Loucy (cell line): Measurements from ENCODE around the gene NUP205.

Source experiments
- H2AFZ ChIP-seq: fragments of 200-600 bp; sonication (generic); 2 replicates; pipeline ENCODE4 v1.6.0; 2016; ENCODE audit warnings: antibody characterized with exemption, mild to moderate bottlenecking, low read length, moderate library complexity
- H3F3A ChIP-seq: fragments of 200-600 bp; 2 replicates; pipeline ENCODE4 v1.6.0; 2016; ENCODE audit warnings: antibody characterized with exemption, low read depth, mild to moderate bottlenecking
- H3K27me3 ChIP-seq: fragments of 200-600 bp; sonication (generic); 2 replicates; pipeline ENCODE4 v1.6.1; 2014; ENCODE audit warnings: low read length, mild to moderate bottlenecking; ENCODE audit not compliant: insufficient read depth, poor library complexity, severe bottlenecking
- H3K36me3 ChIP-seq: fragments of 200-600 bp; sonication (generic); 2 replicates; pipeline ENCODE4 v1.6.1; 2016; ENCODE audit warnings: low read length; ENCODE audit not compliant: insufficient read depth
- H3K4me1 ChIP-seq: fragments of 200-600 bp; sonication (generic); 2 replicates; pipeline ENCODE4 v1.5.1; 2014; ENCODE audit warnings: low read length, mild to moderate bottlenecking; ENCODE audit not compliant: insufficient read depth, poor library complexity, severe bottlenecking
- H3K4me2 ChIP-seq: fragments of 200-600 bp; sonication (generic); 2 replicates; pipeline ENCODE4 v1.6.0; 2014; ENCODE audit warnings: antibody characterized with exemption, low read length, low read depth, mild to moderate bottlenecking; ENCODE audit not compliant: poor library complexity, severe bottlenecking
- H3K4me3 ChIP-seq: fragments of 200-600 bp; sonication (generic); 2 replicates; pipeline ENCODE4 v1.5.1; 2014; ENCODE audit warnings: low read length, mild to moderate bottlenecking, mixed read lengths; ENCODE audit not compliant: poor library complexity, severe bottlenecking
- H3K79me2 ChIP-seq: fragments of 200-600 bp; sonication (generic); 2 replicates; pipeline ENCODE4 v1.6.1; 2014; ENCODE audit warnings: low read length; ENCODE audit not compliant: insufficient read depth
- H3K9ac ChIP-seq: fragments of 200-600 bp; sonication (generic); 2 replicates; pipeline ENCODE4 v1.6.0; 2014; ENCODE audit warnings: mild to moderate bottlenecking, low read depth, low read length, moderate library complexity; ENCODE audit not compliant: poor library complexity, severe bottlenecking
- H3K9me2 ChIP-seq: fragments of 200-600 bp; sonication (generic); replicated peaks from 2 replicates; pipeline ENCODE4 v1.6.1; 2016; ENCODE audit warnings: low read depth, low read length, mixed read lengths
- H3K9me3 ChIP-seq: fragments of 200-600 bp; sonication (generic); 2 replicates; pipeline ENCODE4 v1.6.1; 2014; ENCODE audit warnings: mild to moderate bottlenecking, antibody characterized with exemption, low read length, low read depth; ENCODE audit not compliant: insufficient read depth
- H4K20me1 ChIP-seq: fragments of 200-600 bp; sonication (generic); 2 replicates; pipeline ENCODE4 v1.6.0; 2014; ENCODE audit warnings: antibody characterized with exemption, low read length, mild to moderate bottlenecking; ENCODE audit not compliant: insufficient read depth, poor library complexity, severe bottlenecking
- CTCF ChIP-seq: fragments of 200-600 bp; sonication (generic); conservative IDR thresholded peaks from 2 replicates; pipeline ENCODE4 v1.5.1; 2014; ENCODE audit warnings: mild to moderate bottlenecking, antibody characterized with exemption, low read length
- EZH2phosphoT487 ChIP-seq: fragments of 200-600 bp; IDR thresholded peaks from 2 replicates; pipeline ENCODE4 v1.6.1; 2018; ENCODE audit warnings: antibody characterized with exemption, mild to moderate bottlenecking, moderate library complexity, borderline replicate concordance

The NUP205 gene

DNA sequence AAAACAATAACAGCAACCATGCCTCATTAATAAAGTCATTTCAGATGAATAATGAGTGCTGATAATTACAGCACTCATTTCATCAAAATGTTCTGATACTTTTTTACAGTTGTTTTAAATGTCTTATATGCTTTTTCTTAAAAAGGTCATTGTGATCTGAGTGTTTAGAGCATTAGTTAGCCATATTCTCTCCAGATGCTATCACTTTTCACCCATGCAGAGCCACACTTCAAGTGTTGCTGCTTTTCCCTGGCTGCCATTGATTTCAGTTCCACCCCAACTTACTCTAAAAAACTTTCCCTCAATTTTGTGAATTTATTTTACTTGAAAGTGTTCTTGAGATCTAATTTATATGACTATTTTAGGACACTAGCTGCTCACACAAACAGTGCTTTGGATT lies 41.8 kb downstream of the NUP205 start:
- H4K20me1 ChIP-seq: no peaks in the 10 kb centered on the region
- H3K36me3 ChIP-seq: peaks cover 91% of the 10 kb centered on the region
- TF ChIP-seq CTCF (no peak), EZH2phosphoT487 (no peak)
- H3K9me2 ChIP-seq: no peaks in the 10 kb centered on the region
- no peak overlapping the region for H3K4me3 ChIP-seq
- no peaks in the 10 kb centered on the region for H3K9me3 ChIP-seq
- no peak overlapping the region for H3K9ac ChIP-seq
- H2AFZ ChIP-seq: no peak overlapping the region
- H3K4me2 ChIP-seq: no peak overlapping the region
- no peaks in the 10 kb centered on the region for H3K4me1 ChIP-seq
- H3F3A ChIP-seq: no peaks in the 10 kb centered on the region
- H3K79me2 ChIP-seq: no peaks in the 10 kb centered on the region
- no peaks in the 10 kb centered on the region for H3K27me3 ChIP-seq

GRCh38 chr7:135600226-135600625 lies 42.5 kb downstream of the NUP205 start:
- Histone ChIP-seq H3K4me1 (no peaks in the 10 kb centered on the region), H3K9ac (no peak overlapping the region), H3F3A (no peaks in the 10 kb centered on the region), H2AFZ (no peak overlapping the region), H3K79me2 (no peaks in the 10 kb centered on the region), H3K36me3 (peaks cover 90% of the 10 kb centered on the region), H3K9me2 (no peaks in the 10 kb centered on the region), H3K9me3 (no peaks in the 10 kb centered on the region), H3K27me3 (no peaks in the 10 kb centered on the region), H4K20me1 (no peaks in the 10 kb centered on the region), H3K4me2 (no peak overlapping the region), H3K4me3 (no peak overlapping the region)
- TF ChIP-seq CTCF: no peak
- TF ChIP-seq EZH2phosphoT487: no peak

DNA sequence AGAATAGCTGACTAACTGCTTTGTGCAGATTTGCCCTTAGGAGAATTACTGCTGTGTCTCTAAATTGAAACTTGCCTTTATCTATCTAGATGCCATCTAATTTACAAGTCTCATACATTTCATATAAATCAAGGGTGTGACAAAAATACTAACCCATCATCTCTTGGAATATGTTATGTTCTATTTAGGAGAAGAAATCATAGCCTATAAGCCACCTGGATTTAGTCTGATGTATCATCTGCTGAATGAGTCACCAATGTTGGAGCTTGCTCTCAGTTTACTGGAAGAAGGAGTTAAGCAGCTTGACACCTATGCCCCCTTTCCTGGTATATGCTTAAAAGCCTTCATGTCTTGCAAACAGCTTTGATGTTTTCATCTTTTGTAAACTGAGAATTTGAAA lies 43.5 kb downstream of the NUP205 start:
- no peak overlapping the region for H3K4me3 ChIP-seq
- H2AFZ ChIP-seq: no peak overlapping the region
- H3F3A ChIP-seq: no peaks in the 10 kb centered on the region
- no peaks in the 10 kb centered on the region for H3K27me3 ChIP-seq
- no peak overlapping the region for H3K9ac ChIP-seq
- H3K4me2 ChIP-seq: no peak overlapping the region
- TF ChIP-seq CTCF (no peak), EZH2phosphoT487 (no peak)
- no peaks in the 10 kb centered on the region for H3K79me2 ChIP-seq
- H3K4me1 ChIP-seq: no peaks in the 10 kb centered on the region
- no peaks in the 10 kb centered on the region for H3K9me2 ChIP-seq
- H3K9me3 ChIP-seq: no peaks in the 10 kb centered on the region
- H4K20me1 ChIP-seq: no peaks in the 10 kb centered on the region
- peaks cover 89% of the 10 kb centered on the region for H3K36me3 ChIP-seq
